WTC11 (cell line): ENCODE results near the gene JCHAIN. TPM values are rescaled to one million over a fixed set of nuclear protein-coding genes. Genes with fewer than 3 reads are reported as not detected.

Experiments used
- ATAC-seq: fragments of 200-7000 bp; cut with Tn5 transposase; 2 replicates; pipeline ENCODE4 v1.10.0; 2021; ENCODE audit warnings: mild to moderate bottlenecking, moderate library complexity
- CTCF ChIA-PET: fragments of 300-600 bp; sonication (Branson Sonifier 250); formaldehyde crosslinking; loops from one replicate; lab custom pipeline; 2021; ENCODE audit warnings: antibody characterized with exemption; lab: Charles Lee
- POLR2A ChIA-PET: fragments of 350-600 bp; sonication (Branson Sonifier 250); formaldehyde crosslinking; loops from one replicate; lab custom pipeline; 2021; ENCODE audit warnings: antibody characterized with exemption; lab: Charles Lee
- DNase-seq: peaks from one replicate; pipeline ENCODE4 v3.0.0; 2021; ENCODE audit warnings: low spot score
- H3K27ac Mint-ChIP-seq: 2 replicates; pipeline ENCODE4 v1.8.0; 2021; ENCODE audit warnings: mixed read lengths
- H3K27me3 Mint-ChIP-seq: 2 replicates; pipeline ENCODE4 v1.8.0; 2021; ENCODE audit warnings: low read depth, mild to moderate bottlenecking, moderate library complexity, mixed read lengths
- H3K36me3 Mint-ChIP-seq: 2 replicates; pipeline ENCODE4 v1.8.0; 2021; ENCODE audit warnings: mixed read lengths
- H3K4me1 Mint-ChIP-seq: 2 replicates; pipeline ENCODE4 v1.8.0; 2022; ENCODE audit warnings: mixed read lengths
- H3K4me3 Mint-ChIP-seq: 2 replicates; pipeline ENCODE4 v1.8.0; 2021; ENCODE audit warnings: mild to moderate bottlenecking, moderate library complexity, mixed read lengths
- H3K9me3 Mint-ChIP-seq: 2 replicates; pipeline ENCODE4 v1.8.0; 2021; ENCODE audit warnings: mixed read lengths
- ARID4B ChIP-seq: sonication (generic); formaldehyde crosslinking; IDR thresholded peaks from 2 replicates; pipeline ENCODE4 v1.8.0; 2023; ENCODE audit warnings: missing genetic modification reagents, mild to moderate bottlenecking, borderline replicate concordance
- ATF1 ChIP-seq: sonication (generic); formaldehyde crosslinking; IDR thresholded peaks from 2 replicates; pipeline ENCODE4 v1.8.1; 2023; ENCODE audit warnings: mild to moderate bottlenecking, moderate library complexity, missing genetic modification reagents
- ATF3 ChIP-seq: sonication (generic); formaldehyde crosslinking; conservative IDR thresholded peaks from 2 replicates; pipeline ENCODE4 v1.8.1; 2022; ENCODE audit warnings: mild to moderate bottlenecking, missing genetic modification reagents
- CBFB ChIP-seq: sonication (generic); formaldehyde crosslinking; IDR thresholded peaks from 2 replicates; pipeline ENCODE4 v1.8.1; 2022; ENCODE audit warnings: mild to moderate bottlenecking, low read depth, missing genetic modification reagents
- ETV6 ChIP-seq: sonication (generic); formaldehyde crosslinking; IDR thresholded peaks from 2 replicates; pipeline ENCODE4 v1.8.1; 2022; ENCODE audit warnings: mild to moderate bottlenecking, missing genetic modification reagents
- FOXK1 ChIP-seq: sonication (generic); formaldehyde crosslinking; IDR thresholded peaks from 2 replicates; pipeline ENCODE4 v1.8.0; 2022; ENCODE audit warnings: mild to moderate bottlenecking, moderate library complexity, missing genetic modification reagents
- FOXP4 ChIP-seq: sonication (generic); formaldehyde crosslinking; IDR thresholded peaks from 2 replicates; pipeline ENCODE4 v1.8.0; 2022; ENCODE audit warnings: mild to moderate bottlenecking, missing genetic modification reagents
- PRDM15 ChIP-seq: sonication (generic); formaldehyde crosslinking; IDR thresholded peaks from 2 replicates; pipeline ENCODE4 v1.8.0; 2022; ENCODE audit warnings: missing genetic modification reagents
- RELA ChIP-seq: sonication (generic); formaldehyde crosslinking; IDR thresholded peaks from 2 replicates; pipeline ENCODE4 v1.8.1; 2022; ENCODE audit warnings: missing genetic modification reagents, mild to moderate bottlenecking, borderline replicate concordance
- SOX15 ChIP-seq: fragments of 250-450 bp; sonication (Bioruptor Pico); IDR thresholded peaks from 2 replicates; pipeline ENCODE4 v1.9.0; 2021; ENCODE audit warnings: mild to moderate bottlenecking
- SP1 ChIP-seq: sonication (generic); formaldehyde crosslinking; conservative IDR thresholded peaks from 2 replicates; pipeline ENCODE4 v1.8.1; 2022; ENCODE audit warnings: missing genetic modification reagents
- STAT6 ChIP-seq: sonication (generic); formaldehyde crosslinking; conservative IDR thresholded peaks from 2 replicates; pipeline ENCODE4 v1.8.1; 2023; ENCODE audit warnings: mild to moderate bottlenecking, low read depth, missing genetic modification reagents, moderate library complexity
- ZBTB21 ChIP-seq: sonication (generic); formaldehyde crosslinking; IDR thresholded peaks from 2 replicates; pipeline ENCODE4 v1.8.1; 2023; ENCODE audit warnings: mild to moderate bottlenecking, missing genetic modification reagents, borderline replicate concordance
- ZNF232 ChIP-seq: sonication (generic); formaldehyde crosslinking; IDR thresholded peaks from 2 replicates; pipeline ENCODE4 v1.8.0; 2022; ENCODE audit warnings: mild to moderate bottlenecking, missing genetic modification reagents
- ZNF396 ChIP-seq: fragments of 250-450 bp; sonication (Bioruptor Pico); IDR thresholded peaks from 2 replicates; pipeline ENCODE4 v1.8.0; 2021; ENCODE audit warnings: mild to moderate bottlenecking, moderate library complexity, borderline replicate concordance
- ZNF416 ChIP-seq: fragments of 250-450 bp; sonication (Bioruptor Pico); IDR thresholded peaks from 2 replicates; pipeline ENCODE4 v1.9.0; 2021; ENCODE audit warnings: mild to moderate bottlenecking, inconsistent platforms
- ZSCAN18 ChIP-seq: fragments of 250-450 bp; sonication (Bioruptor Pico); IDR thresholded peaks from 2 replicates; pipeline ENCODE4 v2.1.2; 2022; ENCODE audit warnings: mild to moderate bottlenecking, moderate library complexity
- total RNA-seq: library from RNA; stranded (reverse); gene quantifications from 3 replicates; pipeline ENCODE4 v1.2.3, GENCODE V29; 2021

Gene JCHAIN
- total RNA-seq, 1 experiment from 2014 or later: 0.68 TPM

GRCh38 chr4:70704931-70705182 lies 38.5 kb upstream of the JCHAIN start:
- Mint-ChIP-seq H3K4me3 (peak overlapping the region; percentile 41; the same call in 1 of the 2 replicates), H3K27me3 (peaks cover 3% of the 10 kb centered on the region; the same call in 1 of the 2 replicates), H3K9me3 (no peaks in the 10 kb centered on the region), H3K4me1 (peaks cover 21% of the 10 kb centered on the region), H3K36me3 (no peaks in the 10 kb centered on the region), H3K27ac (no peak overlapping the region)
- 0 out of 2 replicates have a peak, but pooled peaks have one; percentile 35 for TF ChIP-seq CBFB (CRISPR knock-in tag)
- no peak for TF ChIP-seq ZBTB21 (CRISPR knock-in tag)
- TF ChIP-seq ZNF416 (CRISPR knock-in tag): 0 out of 2 replicates have a peak, but pooled peaks have one; percentile 1
- TF ChIP-seq STAT6 (CRISPR knock-in tag): 0 out of 2 replicates have a peak, but pooled peaks have one; percentile 8
- CTCF ChIA-PET: interaction anchor here (0.8 to 3.0 kb wide), 6 partner anchors 9 to 103 kb away, joined by 3 to 15 read pairs (median 4); partner anchors contain the start of genes RUFY3 and UTP3
- ATAC-seq (no peak; the same call in 1 of the 2 replicates), DNase-seq (no peak)
- POLR2A ChIA-PET: interaction anchor here (2.0 kb wide), 1 partner anchor 197 kb away, joined by 7 read pairs; the partner anchor contains the start of gene MOB1B

- ATAC-seq (peak; percentile 87), DNase-seq (peak; percentile 92)
- Mint-ChIP-seq H3K27ac (peak overlapping the region; percentile 98), H3K4me3 (peak overlapping the region; percentile 88), H3K4me1 (peaks cover 16% of the 10 kb centered on the region), H3K27me3 (peaks cover 3% of the 10 kb centered on the region; the same call in 1 of the 2 replicates), H3K9me3 (no peaks in the 10 kb centered on the region), H3K36me3 (no peaks in the 10 kb centered on the region)
- CTCF ChIA-PET: interaction anchor here (0.7 to 3.0 kb wide), 9 partner anchors 9 to 198 kb away, joined by 3 to 15 read pairs (median 4); partner anchors contain the start of genes MOB1B, RUFY3 and UTP3
- POLR2A ChIA-PET: interaction anchor here (1.0 to 2.0 kb wide), 4 partner anchors 15 to 289 kb away, joined by 4 to 8 read pairs (median 6); partner anchors contain the start of genes DCK and MOB1B
- no peak for TF ChIP-seq ZNF396 (CRISPR knock-in tag)
- no peak for TF ChIP-seq ATF3 (CRISPR knock-in tag)
- peak; percentile 53; the same call in 1 of the 2 replicates for TF ChIP-seq CBFB (CRISPR knock-in tag)
- TF ChIP-seq FOXP4 (CRISPR knock-in tag): 0 out of 2 replicates have a peak, but pooled peaks have one; percentile 31
- no peak for TF ChIP-seq RELA (CRISPR knock-in tag)
- TF ChIP-seq ZNF232 (CRISPR knock-in tag): no peak
- TF ChIP-seq ZBTB21 (CRISPR knock-in tag): no peak
- TF ChIP-seq ARID4B (CRISPR knock-in tag): no peak
- TF ChIP-seq SP1 (CRISPR knock-in tag): peak; percentile 72
- TF ChIP-seq SOX15: no peak
- no peak for TF ChIP-seq ZSCAN18 (CRISPR knock-in tag)
- TF ChIP-seq ETV6 (CRISPR knock-in tag): peak; percentile 57; the same call in 1 of the 2 replicates
- peak; percentile 67 for TF ChIP-seq PRDM15 (CRISPR knock-in tag)
- peak; percentile 52 for TF ChIP-seq FOXK1 (CRISPR knock-in tag)
- TF ChIP-seq ATF1: 0 out of 2 replicates have a peak, but pooled peaks have one; percentile 10
Measured at GRCh38 chr4:70704215-70704930, 38.1 kb upstream of the JCHAIN start.
